ENCODE data around the gene GULP1. TPM values are rescaled to one million over a fixed set of nuclear protein-coding genes. Genes with fewer than 3 reads are reported as not detected.
A peak's percentile ranks its signal among the peaks of the same experiment; 100 is the strongest.

The GULP1 gene
- total RNA-seq, 1 donor: 42.7 TPM

- H3K4me3 ChIP-seq (ENCODE audit: low read depth, low read length): no peak overlapping the region
- TF ChIP-seq CTCF (IDR thresholded peaks at IDR 0.05; ENCODE audit: insufficient read depth, low read length): no peak
- no peak for DNase-seq (ENCODE audit: low read depth)
These were observed 114.7 kb downstream of the GULP1 start for GRCh38 chr2:188406414-188406813.

- TF ChIP-seq CTCF (IDR thresholded peaks at IDR 0.05; ENCODE audit: insufficient read depth, low read length): no peak
- no peak for DNase-seq (ENCODE audit: low read depth)
- no peak overlapping the region for H3K4me3 ChIP-seq (ENCODE audit: low read depth, low read length)
These were observed 119.0 kb downstream of the GULP1 start for GRCh38 chr2:188410504-188411235.

DNA sequence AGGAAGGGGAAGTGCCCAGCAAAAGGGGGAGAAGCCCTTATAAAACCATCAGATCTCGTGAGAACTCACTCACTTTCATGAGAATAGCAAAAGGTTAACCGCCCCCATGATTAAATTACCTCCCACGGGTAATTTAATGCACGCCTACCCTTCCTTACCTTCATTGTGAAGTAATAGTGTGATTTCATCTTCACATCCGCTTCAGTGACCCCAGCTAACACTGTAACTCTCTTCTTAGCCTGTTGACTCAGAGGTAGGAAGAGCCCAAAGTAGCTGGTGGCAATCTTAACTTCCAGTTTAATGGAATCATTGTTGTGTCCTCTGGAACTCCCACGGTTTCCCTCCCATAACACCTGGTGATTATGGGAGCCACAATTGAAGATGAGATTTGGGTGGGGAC is 120.5 kb downstream of the GULP1 start:
- no peak for DNase-seq (ENCODE audit: low read depth)
- no peak for TF ChIP-seq CTCF (IDR thresholded peaks at IDR 0.05; ENCODE audit: insufficient read depth, low read length)
- H3K4me3 ChIP-seq (ENCODE audit: low read depth, low read length): no peak overlapping the region

- H3K4me3 ChIP-seq (ENCODE audit: low read depth, low read length): no peak overlapping the region
- DNase-seq (ENCODE audit: low read depth): peak; percentile 81
- TF ChIP-seq CTCF (IDR thresholded peaks at IDR 0.05; ENCODE audit: insufficient read depth, low read length): no peak
These were observed 122.7 kb downstream of the GULP1 start for GRCh38 chr2:188414411-188414810.

DNA sequence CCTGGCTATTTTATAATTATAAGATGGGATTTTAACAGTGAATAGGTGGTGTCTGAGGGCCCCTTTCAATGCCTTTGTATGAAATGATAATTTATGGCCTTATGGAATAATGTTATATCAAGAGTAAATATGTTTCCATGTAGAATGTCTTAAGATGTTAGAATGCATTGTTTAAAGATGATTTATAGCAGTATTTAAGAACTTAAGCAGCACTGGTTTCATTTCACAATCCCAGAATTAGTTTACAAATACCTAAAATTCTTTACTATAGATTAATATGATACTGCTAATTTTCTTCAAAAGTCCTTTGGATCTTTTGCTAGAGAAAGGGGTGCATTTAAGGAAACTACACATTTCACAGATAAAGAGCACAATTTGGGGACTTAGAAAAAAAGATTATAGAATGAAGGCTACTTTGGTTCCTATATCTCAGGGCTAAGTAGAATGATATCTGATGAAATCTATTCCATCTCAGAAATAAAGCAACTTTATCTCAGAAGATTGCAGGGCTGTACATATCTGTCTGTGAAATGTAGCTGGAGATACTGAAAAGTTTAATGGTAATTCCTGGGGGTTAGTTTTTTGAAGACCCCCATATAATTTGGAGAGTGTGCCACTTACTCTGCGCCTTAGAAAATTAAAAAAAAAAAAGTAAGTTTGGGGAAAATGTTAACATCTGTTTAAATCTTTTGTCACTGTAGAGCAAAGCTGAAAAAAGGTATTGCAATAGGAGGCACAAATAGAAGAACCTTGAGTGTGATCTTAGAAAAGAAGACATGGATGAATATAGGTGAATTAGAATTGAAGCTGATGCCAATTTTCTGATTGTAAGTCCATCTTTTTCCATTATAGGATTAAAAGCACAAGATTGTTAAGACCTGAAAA is 123.4 kb downstream of the GULP1 start:
- H3K4me3 ChIP-seq (ENCODE audit: low read depth, low read length): no peak overlapping the region
- peak; percentile 62 for DNase-seq (ENCODE audit: low read depth)
- TF ChIP-seq CTCF (IDR thresholded peaks at IDR 0.05; ENCODE audit: insufficient read depth, low read length): no peak

GRCh38 chr2:188415754-188416083 is 124.0 kb downstream of the GULP1 start:
- DNase-seq (ENCODE audit: low read depth): no peak
- TF ChIP-seq CTCF (IDR thresholded peaks at IDR 0.05; ENCODE audit: insufficient read depth, low read length): no peak
- H3K4me3 ChIP-seq (ENCODE audit: low read depth, low read length): no peak overlapping the region
